K562 (cell line): ENCODE data around the gene EPHB6. TPM values are rescaled to one million over a fixed set of nuclear protein-coding genes. Genes with fewer than 3 reads are reported as not detected.

ENCODE experiments used
- ATAC-seq: fragments of 200-7000 bp; cut with Tn5 transposase; 3 replicates; pipeline ENCODE4 v1.9.1; 2020; ENCODE audit warnings: moderate library complexity
- BruUV-seq: library from RNA; stranded (reverse); fragments of 400-500 nt; replicated peaks from 2 replicates; lab custom pipeline; 2021; lab: Mats Ljungman, UMichigan
- CTCF ChIA-PET: fragments of 300-600 bp; formaldehyde crosslinking; extraction: SDS; loops from one replicate; lab custom pipeline; 2021; ENCODE audit warnings: low intra/inter-chr PET ratio; lab: Yijun Ruan, JAX
- POLR2A ChIA-PET: fragments of 300-600, 350-650 bp; sonication (Branson Sonifier 250); formaldehyde crosslinking; extraction: SDS; loops from one replicate; lab custom pipeline; 2021; ENCODE audit warnings: antibody characterized with exemption, inconsistent platforms; lab: Yijun Ruan, JAX
- DNase-seq, 4 experiments: peaks; one replicate each; pipeline versions ENCODE4 v3.0.0 to v3.0.0-alpha.2; 2011 to 2018; ENCODE audit warnings: low spot score in 3 of 4, mixed read lengths in 3 of 4; ENCODE audit errors: extremely low read depth in 1 of 4
- FAIRE-seq: peaks from 2 replicates; lab custom pipeline; 2011; peaks lifted over from hg19 to GRCh38; lab: Jason Lieb, UNC
- H2AFZ ChIP-seq: 2 replicates; pipeline ENCODE4 v1.6.0; 2011; ENCODE audit warnings: low read depth, low read length, control low read depth, inconsistent platforms
- H3K27ac ChIP-seq: fragments of 200-600 bp; 3 replicates; pipeline ENCODE4 v1.8.0; 2011; ENCODE audit warnings: low read depth, mild to moderate bottlenecking, control low read depth, inconsistent platforms, low read length, moderate library complexity, mixed read lengths; ENCODE audit errors: extremely low read depth
- H3K27me3 ChIP-seq, 2 experiments: fragments of 300-600 bp in 1 of 2; 2 replicates in 1 of 2; 3 replicates in 1 of 2; pipeline versions ENCODE4 v1.6.0 to v1.8.0; 2011; ENCODE audit warnings: inconsistent platforms in 2 of 2, low read length in 2 of 2, mild to moderate bottlenecking in 1 of 2, mixed read lengths in 1 of 2, moderate library complexity in 1 of 2; ENCODE audit not compliant: control insufficient read depth in 2 of 2, insufficient read depth in 2 of 2
- H3K36me3 ChIP-seq: fragments of 300-600 bp; 3 replicates; pipeline ENCODE4 v1.8.0; 2011; ENCODE audit warnings: mild to moderate bottlenecking, low read length, inconsistent platforms; ENCODE audit not compliant: control insufficient read depth, insufficient read depth
- H3K4me1 ChIP-seq, 2 experiments: fragments of 200-600 bp in 1 of 2; replicated peaks in 1 of 2; 2 replicates in 1 of 2; 3 replicates in 1 of 2; pipeline versions ENCODE4 v1.5.1 to v1.8.0; 2011; ENCODE audit warnings: inconsistent platforms in 2 of 2, low read length in 2 of 2, mild to moderate bottlenecking in 1 of 2, mixed read lengths in 1 of 2, moderate library complexity in 1 of 2; ENCODE audit not compliant: control insufficient read depth in 2 of 2, insufficient read depth in 2 of 2
- H3K4me2 ChIP-seq: 2 replicates; pipeline ENCODE4 v1.6.1; 2011; ENCODE audit warnings: low read length, control low read depth, inconsistent platforms, mixed read lengths; ENCODE audit not compliant: insufficient read depth
- H3K4me3 ChIP-seq: fragments of 200-600 bp; sonication (generic), shearing (Covaris generic); 2 replicates; pipeline ENCODE4 v1.5.1; 2016; ENCODE audit warnings: control low read depth, inconsistent platforms
- H3K79me2 ChIP-seq: fragments of 200-600 bp; 3 replicates; pipeline ENCODE4 v1.8.0; 2011; ENCODE audit warnings: low read length, inconsistent platforms; ENCODE audit not compliant: control insufficient read depth, insufficient read depth
- H3K9ac ChIP-seq, 2 experiments: 2 replicates each; pipeline versions ENCODE4 v1.6.0 to v1.6.1; 2011; ENCODE audit warnings: low read depth in 2 of 2, low read length in 2 of 2, control low read depth in 1 of 2, inconsistent platforms in 1 of 2, mild to moderate bottlenecking in 1 of 2, mixed read lengths in 1 of 2; ENCODE audit not compliant: insufficient read depth in 1 of 2
- H3K9me1 ChIP-seq: one replicate; pipeline ENCODE4 v1.6.0; 2011; ENCODE audit warnings: inconsistent platforms, mild to moderate bottlenecking, low read length, moderate library complexity; ENCODE audit not compliant: control insufficient read depth, insufficient read depth
- H3K9me3 ChIP-seq: replicated peaks from 2 replicates; pipeline ENCODE4 v1.5.1; 2011; ENCODE audit warnings: low read depth, low read length, inconsistent platforms; ENCODE audit not compliant: control insufficient read depth, insufficient read depth
- H4K20me1 ChIP-seq: replicated peaks from 2 replicates; pipeline ENCODE4 v1.6.1; 2011; ENCODE audit warnings: low read length, inconsistent platforms, mixed read lengths; ENCODE audit not compliant: control insufficient read depth, insufficient read depth
- CBFA2T3 ChIP-seq: fragments of 450-650 bp; IDR thresholded peaks from 2 replicates; pipeline ENCODE4 v1.6.1; 2017
- EP400 ChIP-seq: fragments of 450-650 bp; IDR thresholded peaks from 2 replicates; pipeline ENCODE4 v1.6.1; 2017; ENCODE audit warnings: antibody characterized with exemption, mild to moderate bottlenecking, moderate library complexity
- ERF ChIP-seq: fragments of 450-650 bp; formaldehyde crosslinking; IDR thresholded peaks from 2 replicates; pipeline ENCODE4 v1.4.0; 2020; ENCODE audit warnings: mild to moderate bottlenecking, mixed read lengths
- FOXA3 ChIP-seq, 2 experiments: fragments of 450-650 bp in 1 of 2; sonication (generic) in 1 of 2; formaldehyde crosslinking; IDR thresholded peaks in 1 of 2; conservative IDR thresholded peaks in 1 of 2; 2 replicates each; pipeline versions ENCODE4 v1.4.0 to v1.8.0; 2020 to 2022; ENCODE audit warnings: mild to moderate bottlenecking in 2 of 2, missing genetic modification reagents in 1 of 2
- GATAD2A ChIP-seq: fragments of 450-650 bp; IDR thresholded peaks from 2 replicates; pipeline ENCODE4 v1.6.1; 2017
- HDAC1 ChIP-seq, 2 experiments: fragments of 450-650 bp; IDR thresholded peaks; 2 replicates each; pipeline ENCODE4 v1.6.1; 2016 to 2017; ENCODE audit warnings: inconsistent platforms in 1 of 2, mild to moderate bottlenecking in 1 of 2, moderate library complexity in 1 of 2
- MEIS2 ChIP-seq: fragments of 450-650 bp; IDR thresholded peaks from 2 replicates; pipeline ENCODE4 v1.6.1; 2014; ENCODE audit warnings: mild to moderate bottlenecking; ENCODE audit not compliant: partially characterized antibody
- MYNN ChIP-seq, 2 experiments: sonication (generic); formaldehyde crosslinking in 1 of 2; IDR thresholded peaks; 2 replicates each; pipeline versions ENCODE4 v1.5.0 to v1.6.1; 2016 to 2020; ENCODE audit warnings: antibody characterized with exemption in 1 of 2, missing genetic modification reagents in 1 of 2
- PURB ChIP-seq: sonication (generic); formaldehyde crosslinking; IDR thresholded peaks from 2 replicates; pipeline ENCODE4 v1.9.0; 2021; ENCODE audit warnings: low read depth, mild to moderate bottlenecking, missing genetic modification reagents
- STAG1 ChIP-seq: sonication (generic); formaldehyde crosslinking; IDR thresholded peaks from 2 replicates; pipeline ENCODE4 v1.5.0; 2020; ENCODE audit warnings: missing genetic modification reagents, borderline replicate concordance
- TBP ChIP-seq: optimal IDR thresholded peaks from 2 replicates; pipeline ENCODE3; 2011; ENCODE audit warnings: low read depth, low read length, improper control_type of control experiment
- ZBTB2 ChIP-seq: fragments of 450-650 bp; IDR thresholded peaks from 2 replicates; pipeline ENCODE4 v1.6.1; 2016; ENCODE audit warnings: antibody characterized with exemption
- ZNF175 ChIP-seq: fragments of 200-800 bp; sonication (Bioruptor generic); IDR thresholded peaks from 2 replicates; pipeline ENCODE4 v1.6.1; 2016; ENCODE audit warnings: low read depth, mild to moderate bottlenecking, missing genetic modification characterization, missing compliant biosample characterization
- ZNF3 ChIP-seq: fragments of 250-450 bp; sonication (Bioruptor Pico); IDR thresholded peaks from 2 replicates; pipeline ENCODE4 v1.5.0; 2021; ENCODE audit warnings: mild to moderate bottlenecking, moderate library complexity
- WGBS: fragments of 100-300 bp; shearing (Covaris generic); methylation state at CpG from one replicate; pipeline ENCODE4 v1.1.6; 2016; ENCODE audit warnings: low coverage, mixed read lengths; ENCODE audit not compliant: insufficient coverage; ENCODE audit errors: missing lambda C conversion rate; 5-methylcytosine and 5-hydroxymethylcytosine counted together
- in situ Hi-C: fragments of 300-500 bp; cut with MboI; formaldehyde crosslinking; loops from 4 replicates; pipeline ENCODE4 v1.15.0; 2018; ENCODE audit warnings: inconsistent platforms, mixed read lengths
- intact Hi-C: fragments of 100-400 bp; cut with micrococcal nuclease; formaldehyde crosslinking; loops from 2 replicates; pipeline ENCODE4 v1.14.2; 2022
- polyA plus RNA-seq, 8 experiments: library from polyadenylated mRNA; depleted of rRNA in 4 of 8; stranded (reverse) in 5 of 8; unstranded in 3 of 8; fragments of >200 nt; fragmentation: Nextera tagmentation in 2 of 8; fragmentation: Illumina TruSeq in 1 of 8; extraction: Ambion mirVana in 2 of 8; extraction: Trizol in 1 of 8; gene quantifications; 2 replicates each; pipeline versions ENCODE4 v1.2.1 to v1.2.3, GENCODE V29; 2011 to 2014; ENCODE audit warnings: inconsistent platforms in 1 of 8, missing spikeins in 1 of 8
- total RNA-seq, 7 experiments: library from RNA; depleted of rRNA in 6 of 7; stranded (reverse); fragments of >200 nt in 6 of 7; fragmentation: Illumina TruSeq in 2 of 7; extraction: Trizol in 2 of 7; gene quantifications; 2 replicates each; pipeline versions ENCODE4 v1.2.1 to v1.2.3, GENCODE V29; 2011 to 2021; ENCODE audit warnings: low replicate concordance in 1 of 7

The EPHB6 gene
- total and polyA plus RNA-seq, 9 of the 15 experiments (the other 6 are each of a cell fraction or from before 2014, with no cell fraction given): 1.4 to 123 (median 7.6) TPM

GRCh38 chr7:142806957-142807356 is 47.9 kb upstream of the EPHB6 start:
- no peaks in the 10 kb centered on the region for H3K27me3 ChIP-seq
- no peaks in the 10 kb centered on the region for H3K36me3 ChIP-seq
- H2AFZ ChIP-seq: no peak overlapping the region
- DNase-seq (no peak), FAIRE-seq (no peak), ATAC-seq (no peak)
- ChIA-PET POLR2A (no interaction called here), CTCF (no interaction called here)
- H3K4me2 ChIP-seq: no peak overlapping the region
- 10% methylated on average over 1 of the region's 1 CpG for WGBS
- no peak overlapping the region for H3K9ac ChIP-seq
- no peaks in the 10 kb centered on the region for H3K79me2 ChIP-seq
- peaks cover 0 to 54% of the 10 kb centered on the region in 2 experiments; a peak in 3 of 5 replicates for H3K4me1 ChIP-seq
- no TSS peak for BruUV-seq
- in situ Hi-C loops: no loop called here
- no peak overlapping the region for H3K27ac ChIP-seq
- no peaks in the 10 kb centered on the region for H3K9me1 ChIP-seq
- TF ChIP-seq STAG1 (no peak), ZNF175 (0 out of 2 replicates have a peak, but pooled peaks have one; percentile 7)
- TF ChIP-seq, all 486 proteins: peak for 1
- intact Hi-C loops: no loop called here
- no peaks in the 10 kb centered on the region for H4K20me1 ChIP-seq
- no peaks in the 10 kb centered on the region for H3K9me3 ChIP-seq
- H3K4me3 ChIP-seq: no peak overlapping the region

- no peak overlapping the region for H3K4me3 ChIP-seq
- TF ChIP-seq HDAC1 (IDR thresholded peaks at IDR 0.05) (no peak), TBP (no peak), EP400 (no peak), MEIS2 (no peak), ERF (no peak), FOXA3 (CRISPR knock-in tag; conservative IDR thresholded peaks at IDR 0.05 in 1 of 2, IDR thresholded peaks at IDR 0.05 in 1 of 2) (peak; percentile 82 to 86; a peak in 3 of 4 replicates), GATAD2A (no peak), MYNN (IDR thresholded peaks at IDR 0.05) (0 out of 2 replicates have a peak, but pooled peaks have one; percentile 26), MYNN (CRISPR knock-in tag; IDR thresholded peaks at IDR 0.05) (no peak), CBFA2T3 (peak; percentile 76), PURB (CRISPR knock-in tag) (no peak), STAG1 (no peak), ZBTB2 (no peak), ZNF3 (CRISPR knock-in tag) (no peak)
Measured at GRCh38 chr7:142807855-142808460, 46.9 kb upstream of the EPHB6 start.

More at GRCh38 chr7:142807855-142808460, 46.9 kb upstream of the EPHB6 start:
- H2AFZ ChIP-seq: no peak overlapping the region
- no peaks in the 10 kb centered on the region for H3K9me3 ChIP-seq
- in situ Hi-C loops (no loop called here), intact Hi-C loops (no loop called here)
- no peaks in the 10 kb centered on the region for H3K79me2 ChIP-seq
- DNase-seq (peak in 3 of 4 experiments; percentile 38 to 45 (median 39)), ATAC-seq (no peak), FAIRE-seq (no peak)
- BruUV-seq: no TSS peak
- 0% methylated on average over 3 of the region's 3 CpGs for WGBS
- H4K20me1 ChIP-seq: no peaks in the 10 kb centered on the region
- H3K36me3 ChIP-seq: no peaks in the 10 kb centered on the region
- no peak overlapping the region for H3K4me2 ChIP-seq
- no peaks in the 10 kb centered on the region for H3K27me3 ChIP-seq
- CTCF ChIA-PET: no interaction called here
- peak overlapping the region; percentile 58; the same call in 2 of the 3 replicates for H3K27ac ChIP-seq
- no peaks in the 10 kb centered on the region for H3K9me1 ChIP-seq
- peak overlapping the region in 1 of 2 experiments; percentile 36; a peak in 2 of 4 replicates for H3K9ac ChIP-seq
- POLR2A ChIA-PET: interaction anchor here (0.6 to 1.2 kb wide), 6 partner anchors 10 to 175 kb away, joined by 3 to 4 read pairs (median 3); no protein-coding TSS in a partner anchor
- peaks cover 0 to 57% of the 10 kb centered on the region in 2 experiments; a peak in 3 of 5 replicates for H3K4me1 ChIP-seq
